ENCODE measurements around the gene DEK. TPM values are rescaled to one million over a fixed set of nuclear protein-coding genes. Genes with fewer than 3 reads are reported as not detected.

The DEK gene
- total RNA-seq, 4 donors from 2014 or later = 69.5 to 106 (median 93.0) TPM

- Histone ChIP-seq H3K36me3 (peaks cover 0 to 60% (median 0%) of the 10 kb centered on the region in 3 donors), H3K27ac (peak overlapping the region in 2 of 4 donors; percentile 59), H3K9me3 (no peaks in the 10 kb centered on the region), H3K4me3 (no peak overlapping the region), H3K4me1 (peaks cover 0 to 4% (median 0%) of the 10 kb centered on the region in 3 donors), H3K27me3 (no peaks in the 10 kb centered on the region)
- no peak for DNase-seq
- WGBS, 2 donors = 82 to 87% methylated on average over 4 of the region's 4 CpGs
- intact Hi-C loops (cut with DNase I) = no loop called here
- no peak for TF ChIP-seq CTCF (IDR thresholded peaks at IDR 0.05)
- TF ChIP-seq POLR2A (IDR thresholded peaks at IDR 0.05) = no peak
Observed at GRCh38 chr6:18186540-18187250, 77.6 kb downstream of the DEK start.

DNA sequence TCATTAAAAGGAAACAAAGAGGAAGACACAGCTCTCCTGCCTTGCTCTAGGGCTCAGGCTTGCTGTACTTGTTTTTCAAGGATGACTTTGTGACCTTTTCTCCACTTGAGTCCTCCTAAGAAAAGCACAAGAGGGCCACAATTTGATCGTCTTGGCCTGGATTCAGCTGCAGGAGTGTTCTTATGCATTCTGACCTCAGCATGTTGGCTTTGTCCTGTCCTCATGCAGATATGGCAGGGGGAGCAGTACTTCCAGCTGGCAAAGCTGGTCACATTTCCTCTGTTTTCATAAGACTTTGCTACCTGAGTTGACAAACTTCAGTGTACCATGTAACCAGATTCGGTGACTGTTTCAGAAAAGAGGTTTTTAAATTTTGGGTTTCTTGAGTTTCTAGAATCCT is 78.3 kb downstream of the DEK start:
- Histone ChIP-seq H3K36me3 (peaks cover 0 to 56% (median 0%) of the 10 kb centered on the region in 3 donors), H3K4me1 (peaks cover 0 to 4% (median 0%) of the 10 kb centered on the region in 3 donors), H3K4me3 (no peak overlapping the region), H3K27ac (peak overlapping the region in 2 of 4 donors; percentile 59), H3K9me3 (no peaks in the 10 kb centered on the region), H3K27me3 (no peaks in the 10 kb centered on the region)
- DNase-seq = no peak
- intact Hi-C loops (cut with DNase I) = no loop called here
- TF ChIP-seq POLR2A (IDR thresholded peaks at IDR 0.05) (no peak), CTCF (IDR thresholded peaks at IDR 0.05) (no peak)
- WGBS, 2 donors = 66 to 70% methylated on average over 2 of the region's 2 CpGs

DNA sequence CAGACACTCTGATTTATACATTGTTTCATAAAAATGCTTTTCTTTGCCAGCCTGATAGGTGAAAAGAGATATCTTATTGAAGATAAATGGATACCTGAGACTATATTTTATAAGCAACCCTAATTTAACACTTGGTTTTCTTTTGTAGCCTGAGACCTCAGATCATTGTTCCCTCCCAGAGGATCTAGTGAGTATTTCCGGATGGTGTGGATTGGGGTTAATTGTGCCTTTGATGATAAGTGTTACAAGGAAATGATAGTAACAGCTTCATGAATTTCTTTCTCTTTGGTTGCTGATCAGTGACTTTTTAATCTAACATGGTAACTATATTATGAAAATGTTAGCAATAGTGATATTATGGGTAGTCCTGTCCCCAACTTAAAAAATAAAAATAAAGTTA is 78.7 kb downstream of the DEK start:
- 71 to 94% methylated on average over 1 of the region's 1 CpG for WGBS, 2 donors
- DNase-seq = no peak
- no peak for TF ChIP-seq CTCF (IDR thresholded peaks at IDR 0.05)
- H3K36me3 ChIP-seq = peaks cover 0 to 56% (median 0%) of the 10 kb centered on the region in 3 donors
- H3K4me3 ChIP-seq = no peak overlapping the region
- H3K9me3 ChIP-seq = no peaks in the 10 kb centered on the region
- no peaks in the 10 kb centered on the region for H3K27me3 ChIP-seq
- intact Hi-C loops (cut with DNase I) = no loop called here
- H3K27ac ChIP-seq = peak overlapping the region in 2 of 4 donors; percentile 59
- peaks cover 0 to 4% (median 0%) of the 10 kb centered on the region in 3 donors for H3K4me1 ChIP-seq

DNA sequence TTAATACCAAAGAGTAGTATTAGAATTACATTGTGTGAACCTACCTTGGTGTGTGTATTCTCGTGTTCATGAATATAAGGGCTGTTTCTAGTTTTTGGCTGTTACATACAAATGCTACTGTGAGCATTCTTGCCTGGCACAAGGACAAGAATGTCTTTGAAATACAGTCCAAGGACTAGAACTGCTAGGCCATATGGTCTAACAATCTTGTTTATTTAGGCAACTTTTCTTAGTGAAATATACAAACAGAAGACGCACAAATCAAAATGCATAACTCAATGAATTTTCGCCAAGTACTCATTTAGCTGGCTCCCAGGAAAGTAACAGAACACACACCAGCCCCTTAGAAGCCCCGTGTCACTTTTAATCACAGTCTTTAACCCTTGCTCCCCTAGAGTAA is 80.6 kb downstream of the DEK start:
- DNase-seq = no peak
- WGBS, 2 donors = 59 to 75% methylated on average over 4 of the region's 4 CpGs
- peaks cover 0 to 47% (median 0%) of the 10 kb centered on the region in 3 donors for H3K36me3 ChIP-seq
- intact Hi-C loops (cut with DNase I) = no loop called here
- TF ChIP-seq CTCF (IDR thresholded peaks at IDR 0.05) = no peak
- no peak for TF ChIP-seq POLR2A (IDR thresholded peaks at IDR 0.05)
- H3K27me3 ChIP-seq = no peaks in the 10 kb centered on the region
- no peaks in the 10 kb centered on the region for H3K9me3 ChIP-seq
- H3K27ac ChIP-seq = no peak overlapping the region
- H3K4me1 ChIP-seq = peaks cover 0 to 4% (median 0%) of the 10 kb centered on the region in 3 donors
- H3K4me3 ChIP-seq = no peak overlapping the region

- Histone ChIP-seq H3K27me3 (no peaks in the 10 kb centered on the region), H3K4me1 (peaks cover 0 to 4% (median 0%) of the 10 kb centered on the region in 3 donors), H3K9me3 (no peaks in the 10 kb centered on the region), H3K27ac (no peak overlapping the region), H3K36me3 (peaks cover 0 to 47% (median 0%) of the 10 kb centered on the region in 3 donors), H3K4me3 (no peak overlapping the region)
- intact Hi-C loops (cut with DNase I) = no loop called here
- DNase-seq = no peak
- 72 to 80% methylated on average over 4 of the region's 4 CpGs for WGBS, 2 donors
- no peak for TF ChIP-seq POLR2A (IDR thresholded peaks at IDR 0.05)
- no peak for TF ChIP-seq CTCF (IDR thresholded peaks at IDR 0.05)
Observed at GRCh38 chr6:18182568-18182967, 81.8 kb downstream of the DEK start.
